HepG2 (cell line): Measurements from ENCODE around the gene GPR137. TPM values are rescaled to one million over a fixed set of nuclear protein-coding genes. Genes with fewer than 3 reads are reported as not detected.
A peak's percentile ranks its signal among the peaks of the same experiment; 100 is the strongest.

Source experiments
- ADNP ChIP-seq: sonication (generic); formaldehyde crosslinking; IDR thresholded peaks from 2 replicates; pipeline ENCODE4 v1.4.0; 2020; ENCODE audit warnings: missing genetic modification reagents
- ASH2L ChIP-seq: fragments of 300-600, 200-600 bp; sonication (generic); IDR thresholded peaks from 2 replicates; pipeline ENCODE4 v1.7.0; 2017; ENCODE audit warnings: low read depth, mild to moderate bottlenecking, moderate library complexity, mixed read lengths, low read length; ENCODE audit not compliant: insufficient read length
- ATF7 ChIP-seq, 2 experiments: fragments of 450-650 bp in 1 of 2; sonication (generic) in 1 of 2; formaldehyde crosslinking in 1 of 2; IDR thresholded peaks; 2 replicates each; pipeline versions ENCODE4 v1.4.0 to v1.6.1; 2016 to 2020; ENCODE audit warnings: antibody characterized with exemption in 1 of 2, mild to moderate bottlenecking in 1 of 2, missing genetic modification reagents in 1 of 2
- CC2D1A ChIP-seq: sonication (generic); formaldehyde crosslinking; IDR thresholded peaks from 2 replicates; pipeline ENCODE4 v1.8.1; 2023; ENCODE audit warnings: mild to moderate bottlenecking, missing genetic modification reagents
- CENPX ChIP-seq: sonication (generic); formaldehyde crosslinking; IDR thresholded peaks from 2 replicates; pipeline ENCODE4 v1.9.0; 2021; ENCODE audit warnings: mild to moderate bottlenecking, missing genetic modification reagents, moderate library complexity
- CHD4 ChIP-seq: fragments of 200-600 bp; sonication (generic); IDR thresholded peaks from 2 replicates; pipeline ENCODE4 v1.7.0; 2017; ENCODE audit warnings: mild to moderate bottlenecking, low read length, borderline replicate concordance
- HNF4G ChIP-seq, 2 experiments: sonication (generic) in 1 of 2; formaldehyde crosslinking in 1 of 2; IDR thresholded peaks; 2 replicates each; pipeline versions ENCODE4 v1.4.0 to v1.6.1; 2011 to 2020; ENCODE audit warnings: borderline replicate concordance in 2 of 2, low read depth in 2 of 2, mild to moderate bottlenecking in 2 of 2, low read length in 1 of 2, missing genetic modification reagents in 1 of 2, moderate library complexity in 1 of 2
- NFYC ChIP-seq: IDR thresholded peaks from 2 replicates; pipeline ENCODE4 v1.6.1; 2016; ENCODE audit warnings: missing genetic modification reagents, missing compliant biosample characterization
- RNF2 ChIP-seq: fragments of 450-650 bp; conservative IDR thresholded peaks from 2 replicates; pipeline ENCODE4 v1.6.1; 2016; ENCODE audit warnings: low read depth
- SNAPC2 ChIP-seq: sonication (generic); formaldehyde crosslinking; IDR thresholded peaks from 2 replicates; pipeline ENCODE4 v1.8.1; 2022; ENCODE audit warnings: mild to moderate bottlenecking, missing genetic modification reagents
- STAG1 ChIP-seq: sonication (generic); formaldehyde crosslinking; IDR thresholded peaks from 2 replicates; pipeline ENCODE4 v1.4.0; 2020; ENCODE audit warnings: missing genetic modification reagents
- TBL1XR1 ChIP-seq: fragments of 150-350 bp; IDR thresholded peaks from 2 replicates; pipeline ENCODE4 v1.6.1; 2014; ENCODE audit warnings: borderline replicate concordance, low read length; ENCODE audit not compliant: partially characterized antibody
- TCF7L2 ChIP-seq: IDR thresholded peaks from 2 replicates; pipeline ENCODE4 v1.6.1; 2011; ENCODE audit warnings: mild to moderate bottlenecking, low read depth, low read length, moderate library complexity
- ZNF205 ChIP-seq: IDR thresholded peaks from 2 replicates; pipeline ENCODE4 v1.6.1; 2018; ENCODE audit warnings: missing biosample characterization, missing genetic modification reagents
- ZNF552 ChIP-seq: sonication (generic); formaldehyde crosslinking; IDR thresholded peaks from 2 replicates; pipeline ENCODE4 v1.9.0; 2022; ENCODE audit warnings: missing genetic modification reagents, mild to moderate bottlenecking, borderline replicate concordance
- ZNF569 ChIP-seq: sonication (generic); formaldehyde crosslinking; IDR thresholded peaks from 2 replicates; pipeline ENCODE4 v1.5.0; 2020; ENCODE audit warnings: mild to moderate bottlenecking, missing genetic modification reagents, moderate library complexity, borderline replicate concordance
- ZNF746 ChIP-seq: sonication (generic); formaldehyde crosslinking; IDR thresholded peaks from 2 replicates; pipeline ENCODE4 v1.8.0; 2022; ENCODE audit warnings: mild to moderate bottlenecking, missing genetic modification reagents
- polyA plus RNA-seq, 8 experiments: library from polyadenylated mRNA; depleted of rRNA in 3 of 8; stranded (reverse) in 7 of 8; unstranded in 1 of 8; fragments of >200 nt; fragmentation: Illumina TruSeq in 4 of 8; extraction: Trizol in 4 of 8; gene quantifications; 2 replicates each; pipeline versions ENCODE4 v1.2.1 to v1.2.3, GENCODE V29; 2011 to 2016; ENCODE audit warnings: low read depth in 4 of 8, missing spikeins in 1 of 8, mixed read lengths in 1 of 8; ENCODE audit not compliant: insufficient read depth in 1 of 8
- total RNA-seq, 5 experiments: library from RNA; depleted of rRNA; stranded (reverse); fragments of >200 nt; fragmentation: Illumina TruSeq; extraction: Trizol; gene quantifications; 2 replicates each; pipeline ENCODE4 v1.2.3, GENCODE V29; 2016; ENCODE audit warnings: low read depth in 1 of 5
- TF ChIP-seq, protein P1 (sequence below): IDR thresholded peaks from 2 replicates; pipeline ENCODE4 v1.6.1; 2016; ENCODE audit warnings: missing genetic modification reagents, missing compliant biosample characterization
- TF ChIP-seq, protein P2 (sequence below): sonication (generic); formaldehyde crosslinking; IDR thresholded peaks from 2 replicates; pipeline ENCODE4 v1.8.1; 2023; ENCODE audit warnings: mild to moderate bottlenecking, missing genetic modification reagents
- TF ChIP-seq, protein P3 (sequence below): sonication (generic); formaldehyde crosslinking; IDR thresholded peaks from 2 replicates; pipeline ENCODE4 v1.4.0; 2020; ENCODE audit warnings: missing genetic modification reagents
- TF ChIP-seq, protein P4 (sequence below): IDR thresholded peaks from 2 replicates; pipeline ENCODE4 v1.6.1; 2018; ENCODE audit warnings: missing genetic modification reagents, mild to moderate bottlenecking, missing compliant biosample characterization
- TF ChIP-seq, protein P5 (sequence below): IDR thresholded peaks from 2 replicates; pipeline ENCODE4 v1.6.1; 2016; ENCODE audit warnings: missing biosample characterization, missing genetic modification reagents, low read depth
- TF ChIP-seq, protein P6 (sequence below): IDR thresholded peaks from 2 replicates; pipeline ENCODE4 v1.6.1; 2016; ENCODE audit warnings: mild to moderate bottlenecking, missing biosample characterization, missing genetic modification reagents

GPR137 gene
- total and polyA plus RNA-seq, 2 of the 13 experiments (the other 11 are each of a cell fraction or from before 2014, with no cell fraction given), result 8.5 to 13.2 TPM

DNA sequence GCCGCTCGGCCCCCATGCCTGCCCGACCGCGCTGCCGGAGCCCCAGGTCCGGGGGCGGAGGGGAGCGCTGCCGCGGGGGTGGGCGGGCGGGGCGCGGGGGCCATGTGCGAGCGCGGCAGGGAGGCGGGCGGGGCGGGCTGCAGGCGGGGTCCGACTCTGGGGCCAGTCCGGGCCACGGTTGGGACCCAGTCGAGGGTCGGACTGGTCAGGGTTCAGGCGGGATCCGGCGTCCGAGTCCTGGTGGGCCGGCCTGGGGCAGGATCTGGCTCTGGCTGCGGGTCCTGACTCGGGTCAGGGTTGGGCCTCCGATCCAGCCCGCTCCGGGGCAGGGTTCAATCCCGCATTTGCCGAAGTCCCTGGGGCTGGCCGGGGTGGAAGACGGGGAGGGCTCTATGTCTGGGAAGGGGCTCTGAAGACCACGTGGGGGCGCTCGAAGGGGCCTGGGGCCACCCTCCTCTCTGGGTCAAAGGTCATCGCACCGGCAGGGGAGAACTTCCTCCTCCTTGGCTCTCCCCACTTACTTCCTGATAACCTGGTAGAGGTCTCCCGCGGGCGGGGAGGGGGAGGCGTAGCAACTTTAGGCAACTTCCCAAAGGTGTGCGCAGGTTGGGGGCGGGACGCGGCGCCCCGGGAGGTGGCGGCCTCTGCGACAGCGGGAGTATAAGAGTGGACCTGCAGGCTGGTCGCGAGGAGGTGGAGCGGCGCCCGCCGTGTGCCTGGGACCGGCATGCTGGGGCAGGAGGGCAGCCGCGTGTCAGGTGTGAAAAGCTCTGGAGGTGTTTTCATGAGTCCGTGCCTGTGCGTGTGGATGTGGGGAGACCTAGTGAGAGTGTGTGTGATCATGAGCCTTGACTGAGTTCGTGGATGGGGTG is 20.3 kb downstream of the GPR137 start (continued):
- TF ChIP-seq, protein P1, sequence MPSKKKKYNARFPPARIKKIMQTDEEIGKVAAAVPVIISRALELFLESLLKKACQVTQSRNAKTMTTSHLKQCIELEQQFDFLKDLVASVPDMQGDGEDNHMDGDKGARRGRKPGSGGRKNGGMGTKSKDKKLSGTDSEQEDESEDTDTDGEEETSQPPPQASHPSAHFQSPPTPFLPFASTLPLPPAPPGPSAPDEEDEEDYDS (CRISPR knock-in tag), result peak; percentile 53; the same call in 1 of the 2 replicates
- TF ChIP-seq TCF7L2, result no peak
- TF ChIP-seq ZNF205 (CRISPR knock-in tag), result no peak; the same call in 1 of the 2 replicates
- TF ChIP-seq, protein P2, sequence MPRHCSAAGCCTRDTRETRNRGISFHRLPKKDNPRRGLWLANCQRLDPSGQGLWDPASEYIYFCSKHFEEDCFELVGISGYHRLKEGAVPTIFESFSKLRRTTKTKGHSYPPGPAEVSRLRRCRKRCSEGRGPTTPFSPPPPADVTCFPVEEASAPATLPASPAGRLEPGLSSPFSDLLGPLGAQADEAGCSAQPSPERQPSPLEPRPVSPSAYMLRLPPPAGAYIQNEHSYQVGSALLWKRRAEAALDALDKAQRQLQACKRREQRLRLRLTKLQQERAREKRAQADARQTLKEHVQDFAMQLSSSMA (CRISPR knock-in tag), result 0 out of 2 replicates have a peak, but pooled peaks have one; percentile 15
- no peak for TF ChIP-seq SNAPC2 (CRISPR knock-in tag)
- TF ChIP-seq, protein P3, sequence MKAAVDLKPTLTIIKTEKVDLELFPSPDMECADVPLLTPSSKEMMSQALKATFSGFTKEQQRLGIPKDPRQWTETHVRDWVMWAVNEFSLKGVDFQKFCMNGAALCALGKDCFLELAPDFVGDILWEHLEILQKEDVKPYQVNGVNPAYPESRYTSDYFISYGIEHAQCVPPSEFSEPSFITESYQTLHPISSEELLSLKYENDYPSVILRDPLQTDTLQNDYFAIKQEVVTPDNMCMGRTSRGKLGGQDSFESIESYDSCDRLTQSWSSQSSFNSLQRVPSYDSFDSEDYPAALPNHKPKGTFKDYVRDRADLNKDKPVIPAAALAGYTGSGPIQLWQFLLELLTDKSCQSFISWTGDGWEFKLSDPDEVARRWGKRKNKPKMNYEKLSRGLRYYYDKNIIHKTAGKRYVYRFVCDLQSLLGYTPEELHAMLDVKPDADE, result no peak
- TF ChIP-seq ZNF552, result no peak
- no peak for TF ChIP-seq RNF2
- no peak for TF ChIP-seq TBL1XR1
- TF ChIP-seq CHD4, result no peak
- peak; percentile 29 for TF ChIP-seq ASH2L
- TF ChIP-seq ADNP, result no peak
- TF ChIP-seq, protein P4, sequence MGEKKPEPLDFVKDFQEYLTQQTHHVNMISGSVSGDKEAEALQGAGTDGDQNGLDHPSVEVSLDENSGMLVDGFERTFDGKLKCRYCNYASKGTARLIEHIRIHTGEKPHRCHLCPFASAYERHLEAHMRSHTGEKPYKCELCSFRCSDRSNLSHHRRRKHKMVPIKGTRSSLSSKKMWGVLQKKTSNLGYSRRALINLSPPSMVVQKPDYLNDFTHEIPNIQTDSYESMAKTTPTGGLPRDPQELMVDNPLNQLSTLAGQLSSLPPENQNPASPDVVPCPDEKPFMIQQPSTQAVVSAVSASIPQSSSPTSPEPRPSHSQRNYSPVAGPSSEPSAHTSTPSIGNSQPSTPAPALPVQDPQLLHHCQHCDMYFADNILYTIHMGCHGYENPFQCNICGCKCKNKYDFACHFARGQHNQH, result peak; percentile 42; the same call in 1 of the 2 replicates
- TF ChIP-seq, protein P5, sequence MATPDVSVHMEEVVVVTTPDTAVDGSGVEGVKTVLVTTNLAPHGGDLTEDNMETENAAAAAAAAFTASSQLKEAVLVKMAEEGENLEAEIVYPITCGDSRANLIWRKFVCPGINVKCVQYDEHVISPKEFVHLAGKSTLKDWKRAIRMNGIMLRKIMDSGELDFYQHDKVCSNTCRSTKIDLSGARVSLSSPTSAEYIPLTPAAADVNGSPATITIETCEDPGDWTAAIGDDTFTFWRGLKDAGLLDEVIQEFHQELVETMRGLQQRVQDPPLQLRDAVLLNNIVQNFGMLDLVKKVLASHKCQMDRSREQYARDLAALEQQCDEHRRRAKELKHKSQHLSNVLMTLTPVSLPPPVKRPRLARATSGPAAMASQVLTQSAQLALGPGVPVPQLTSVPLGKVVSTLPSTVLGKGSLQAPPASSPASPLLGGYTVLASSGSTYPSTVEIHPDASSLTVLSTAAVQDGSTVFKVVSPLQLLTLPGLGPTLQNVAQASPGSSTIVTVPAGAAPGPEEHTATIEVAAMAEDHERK (CRISPR knock-in tag), result no peak
- no peak for TF ChIP-seq ZNF569
- TF ChIP-seq, protein P6, sequence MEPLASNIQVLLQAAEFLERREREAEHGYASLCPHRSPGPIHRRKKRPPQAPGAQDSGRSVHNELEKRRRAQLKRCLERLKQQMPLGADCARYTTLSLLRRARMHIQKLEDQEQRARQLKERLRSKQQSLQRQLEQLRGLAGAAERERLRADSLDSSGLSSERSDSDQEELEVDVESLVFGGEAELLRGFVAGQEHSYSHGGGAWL, result peak; percentile 53
- peak; percentile 85; the same call in 1 of the 2 replicates for TF ChIP-seq ZNF746
- TF ChIP-seq CC2D1A (CRISPR knock-in tag), result no peak
- no peak for TF ChIP-seq ATF7 (IDR thresholded peaks at IDR 0.05)
- TF ChIP-seq ATF7 (CRISPR knock-in tag; IDR thresholded peaks at IDR 0.05), result no peak
- no peak for TF ChIP-seq NFYC (CRISPR knock-in tag)
- TF ChIP-seq CENPX (CRISPR knock-in tag), result no peak
- TF ChIP-seq HNF4G (IDR thresholded peaks at IDR 0.05; ENCODE audit: borderline replicate concordance, low read depth, low read length), result peak; percentile 52; the same call in 1 of the 2 replicates
- TF ChIP-seq HNF4G (CRISPR knock-in tag; IDR thresholded peaks at IDR 0.05; ENCODE audit: borderline replicate concordance, low read depth), result peak; percentile 67; the same call in 1 of the 2 replicates
- no peak for TF ChIP-seq STAG1 (CRISPR knock-in tag)
